HG02571 (cell line): ENCODE data around the gene ATCAY.

ENCODE experiments used
- ATAC-seq: cut with Tn5 transposase; IDR thresholded peaks from one replicate; pipeline ENCODE4 v1.9.1; 2021; ENCODE audit warnings: mild to moderate bottlenecking, moderate library complexity; ENCODE audit not compliant: unreplicated experiment

The ATCAY gene, protein sequence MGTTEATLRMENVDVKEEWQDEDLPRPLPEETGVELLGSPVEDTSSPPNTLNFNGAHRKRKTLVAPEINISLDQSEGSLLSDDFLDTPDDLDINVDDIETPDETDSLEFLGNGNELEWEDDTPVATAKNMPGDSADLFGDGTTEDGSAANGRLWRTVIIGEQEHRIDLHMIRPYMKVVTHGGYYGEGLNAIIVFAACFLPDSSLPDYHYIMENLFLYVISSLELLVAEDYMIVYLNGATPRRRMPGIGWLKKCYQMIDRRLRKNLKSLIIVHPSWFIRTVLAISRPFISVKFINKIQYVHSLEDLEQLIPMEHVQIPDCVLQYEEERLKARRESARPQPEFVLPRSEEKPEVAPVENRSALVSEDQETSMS

DNA sequence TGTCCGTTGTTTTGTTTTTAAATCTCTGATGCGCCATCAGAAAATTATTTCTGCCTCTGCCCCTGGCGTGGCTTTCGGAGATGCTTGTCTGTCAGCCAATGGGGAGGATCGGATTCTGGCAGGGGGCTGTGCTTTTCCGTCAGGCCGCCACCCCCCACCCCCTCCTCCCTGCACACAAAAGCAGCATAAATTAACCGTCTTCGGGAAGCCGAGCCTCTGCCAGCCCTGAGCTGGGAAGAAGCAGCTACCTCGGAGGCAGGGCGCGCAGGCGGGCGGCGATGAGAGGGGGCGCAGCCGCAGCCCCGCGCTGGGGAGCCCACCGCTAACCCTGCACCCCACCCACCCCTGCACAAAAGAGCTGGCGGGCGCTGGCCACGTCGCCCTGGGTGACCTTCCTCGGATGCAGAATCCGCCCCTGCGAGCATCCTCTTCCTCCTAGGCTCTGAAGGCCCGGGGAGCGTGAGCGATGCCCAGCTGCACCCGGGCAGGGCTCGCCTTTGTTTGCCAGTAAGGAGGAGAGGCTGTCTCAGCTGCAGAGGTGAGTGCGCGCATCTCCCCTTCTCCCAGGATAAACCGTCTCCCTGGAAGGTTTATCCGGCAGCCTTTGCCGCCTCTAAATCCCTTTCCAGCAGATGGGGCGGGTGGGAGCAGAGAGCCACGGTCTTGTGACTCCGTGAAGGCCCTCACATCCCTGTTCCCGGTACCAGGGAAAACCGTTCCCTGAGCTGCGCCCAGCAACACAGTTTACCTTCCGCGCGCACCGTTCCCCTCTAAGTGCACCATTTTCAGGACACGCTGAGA lies at the start of gene ATCAY:
Gene ATCAY, plus strand, starts transcription at position 215 of the 801 bp plus-strand sequence. CDS start 5,083 bp downstream, outside the sequence.
- no peak for ATAC-seq

DNA sequence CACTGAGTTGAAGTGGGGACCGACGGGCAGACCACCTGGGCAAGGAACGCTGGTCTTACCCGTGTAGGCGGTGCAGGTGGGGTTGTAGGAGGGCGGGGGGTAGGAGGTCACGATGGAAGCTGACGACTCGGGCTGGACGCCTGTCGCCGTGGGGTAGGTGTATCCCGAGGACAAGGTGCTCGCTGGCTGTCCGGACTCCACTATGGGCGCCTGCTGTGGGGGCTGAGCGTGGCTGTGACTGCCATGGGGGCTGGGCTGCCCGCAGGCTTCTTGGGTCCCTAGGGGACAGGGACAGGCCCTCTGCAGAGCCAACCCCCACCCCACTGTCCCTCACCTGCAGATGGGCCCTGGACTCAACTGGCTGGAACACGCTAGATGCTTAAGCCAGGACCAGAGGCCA lies 48.9 kb upstream of the ATCAY start:
- ATAC-seq: no peak

DNA sequence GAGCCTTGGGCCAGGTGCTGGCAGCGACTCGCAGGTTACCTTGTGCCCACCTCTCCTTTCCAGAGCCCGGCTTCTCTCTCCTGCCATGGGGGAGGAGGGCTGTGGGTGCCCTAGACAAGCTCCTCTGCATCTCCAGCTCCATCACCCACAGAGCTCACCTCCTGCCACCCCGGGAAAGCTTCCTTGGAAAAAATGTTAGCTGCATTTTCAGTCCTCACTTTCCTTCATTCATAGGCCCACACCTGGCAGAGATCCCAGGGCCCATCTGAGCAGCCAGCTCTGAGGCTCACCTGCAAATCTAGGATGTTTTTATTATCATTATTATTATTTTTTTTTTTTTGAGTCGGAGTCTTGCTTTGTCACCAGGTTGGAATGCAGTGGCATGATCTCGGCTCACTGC lies 48.5 kb upstream of the ATCAY start:
- ATAC-seq: no peak

DNA sequence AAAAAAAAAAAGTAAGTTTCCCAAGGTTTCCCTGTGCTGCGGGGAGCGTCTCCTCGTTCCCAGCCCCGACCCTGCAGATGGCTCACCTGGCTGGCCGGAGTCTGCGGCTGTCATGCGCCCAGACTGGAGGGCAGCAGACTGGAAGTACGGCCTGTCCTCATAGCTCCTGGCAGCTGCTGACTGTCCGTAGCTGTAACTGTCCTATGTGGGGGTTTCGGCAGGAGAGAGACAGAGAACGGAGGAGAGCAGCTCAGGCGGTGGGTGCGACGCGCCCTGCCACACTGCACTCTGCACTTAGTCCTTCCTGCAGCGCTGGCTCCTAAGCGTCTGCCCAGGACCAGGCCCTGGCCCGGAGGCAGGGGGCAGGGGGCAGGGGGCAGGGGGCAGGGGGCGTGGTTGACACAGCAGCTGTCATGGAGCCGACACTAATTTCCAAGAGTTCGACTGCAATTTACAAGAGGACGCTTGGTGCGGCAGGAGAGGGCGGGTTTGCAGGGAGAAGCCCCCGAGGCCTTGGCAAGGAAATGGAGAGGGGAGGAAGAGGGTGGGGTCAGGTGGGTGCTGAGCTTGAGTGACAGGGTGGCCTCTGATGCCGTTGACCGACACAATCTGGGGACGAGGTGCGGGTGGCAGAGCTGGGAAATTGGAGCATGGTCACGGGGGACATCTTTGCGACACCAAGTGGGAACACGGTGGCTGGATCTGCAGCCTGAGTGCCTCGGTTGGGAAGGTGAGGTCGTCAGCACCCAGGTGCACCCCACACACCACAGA lies 46.7 kb upstream of the ATCAY start:
- ATAC-seq: no peak

DNA sequence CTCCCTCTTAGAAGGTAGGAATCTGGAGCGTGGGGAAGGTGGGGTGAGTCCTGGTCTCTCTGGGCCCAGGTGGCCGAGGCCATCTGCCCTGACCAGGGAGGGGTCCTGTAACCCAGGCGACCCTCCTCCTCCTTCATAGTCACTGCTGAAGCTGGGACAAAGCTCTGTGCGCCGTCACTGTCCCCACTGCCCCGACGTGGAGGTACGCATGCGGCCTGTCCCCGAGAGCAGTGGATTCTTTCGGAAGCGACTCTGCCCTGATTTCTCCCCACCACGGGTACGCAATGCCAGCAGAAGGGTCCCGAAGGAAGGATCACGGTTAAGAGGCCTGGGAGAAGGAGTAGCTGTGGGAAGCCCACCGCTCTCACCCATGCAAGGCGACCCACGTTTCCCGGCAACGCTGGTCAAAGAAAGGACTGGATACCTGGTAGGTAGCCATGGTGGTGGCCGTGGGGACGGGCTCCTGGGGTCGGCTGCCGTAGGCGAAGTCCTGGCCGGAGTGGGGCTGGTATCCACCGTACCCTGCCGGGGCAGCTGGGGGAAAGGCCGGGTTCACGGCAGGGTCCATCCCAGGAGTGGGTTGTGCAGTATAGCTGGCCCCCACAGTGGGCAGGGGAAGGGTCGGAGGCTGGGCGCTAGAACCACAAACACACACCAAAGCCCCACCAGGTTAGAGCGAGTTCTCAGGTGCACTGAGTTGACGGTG lies 46.0 kb upstream of the ATCAY start:
- ATAC-seq: no peak

DNA sequence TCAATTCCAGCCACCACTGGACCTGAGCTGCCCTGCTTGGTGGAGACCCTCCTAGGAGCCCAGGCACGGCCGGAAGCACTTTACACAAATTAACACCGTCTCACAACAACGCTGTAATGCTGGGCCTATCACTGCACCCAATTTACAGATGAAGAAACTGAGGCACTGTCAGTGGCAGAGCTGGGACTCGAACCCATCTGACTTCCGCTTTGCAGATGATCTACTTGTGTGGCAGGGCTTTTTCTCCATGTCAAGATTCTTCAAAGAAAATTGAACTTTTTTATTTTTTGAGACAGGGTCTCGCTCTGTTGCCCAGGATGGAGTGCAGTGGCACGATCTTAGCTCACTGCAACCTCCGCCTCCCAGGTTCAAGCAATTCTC lies 45.4 kb upstream of the ATCAY start:
- ATAC-seq: no peak

DNA sequence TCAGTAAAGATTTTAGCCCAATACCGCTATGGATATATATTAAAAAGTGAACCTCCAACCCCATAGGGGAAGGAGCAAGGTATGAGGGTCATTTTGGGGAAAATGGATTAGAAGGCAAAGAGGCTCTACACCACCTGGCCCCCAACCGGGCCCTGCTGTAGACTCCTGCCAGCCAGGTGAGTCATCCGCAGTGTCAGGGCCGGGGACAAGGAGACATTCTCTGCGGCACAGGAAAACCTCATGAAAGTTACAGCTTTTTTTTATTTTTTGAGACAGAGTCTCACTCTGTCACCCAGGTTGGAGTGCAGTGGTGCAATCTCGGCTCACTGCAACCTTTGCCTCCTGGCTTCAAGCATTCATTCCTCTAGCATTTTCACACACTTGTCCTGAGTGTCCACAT lies 43.6 kb upstream of the ATCAY start:
- ATAC-seq: no peak

DNA sequence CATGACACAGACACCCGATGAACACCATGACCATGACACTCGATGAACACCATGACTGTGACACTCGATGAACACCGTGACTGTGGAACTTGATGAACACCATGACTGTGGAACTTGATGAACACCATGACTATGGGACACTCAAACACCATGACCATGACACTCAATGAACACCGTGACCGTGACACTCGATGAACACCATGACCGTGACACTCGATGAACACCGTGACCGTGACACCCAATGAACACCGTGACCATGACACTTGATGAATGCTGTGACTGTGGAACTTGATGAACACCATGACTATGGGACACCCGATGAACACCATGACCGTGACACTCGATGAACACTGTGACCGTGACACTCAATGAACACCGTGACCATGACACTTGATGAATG lies 43.2 kb upstream of the ATCAY start:
- no peak for ATAC-seq

DNA sequence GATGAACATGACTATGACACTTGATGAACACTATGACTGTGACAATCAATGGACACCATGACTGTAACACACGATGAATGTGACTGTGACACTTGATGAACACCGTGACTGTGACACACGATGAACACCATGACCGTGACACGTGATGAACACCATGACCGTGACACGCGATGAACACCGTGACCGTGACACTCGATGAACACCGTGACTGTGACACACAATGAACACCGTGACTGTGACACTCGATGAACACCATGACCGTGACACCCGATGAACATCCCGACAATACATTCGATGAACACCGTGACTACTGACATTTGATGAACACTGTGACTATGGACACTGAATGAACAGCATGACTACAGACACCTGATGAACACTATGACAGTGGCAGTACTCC lies 42.6 kb upstream of the ATCAY start:
- no peak for ATAC-seq

DNA sequence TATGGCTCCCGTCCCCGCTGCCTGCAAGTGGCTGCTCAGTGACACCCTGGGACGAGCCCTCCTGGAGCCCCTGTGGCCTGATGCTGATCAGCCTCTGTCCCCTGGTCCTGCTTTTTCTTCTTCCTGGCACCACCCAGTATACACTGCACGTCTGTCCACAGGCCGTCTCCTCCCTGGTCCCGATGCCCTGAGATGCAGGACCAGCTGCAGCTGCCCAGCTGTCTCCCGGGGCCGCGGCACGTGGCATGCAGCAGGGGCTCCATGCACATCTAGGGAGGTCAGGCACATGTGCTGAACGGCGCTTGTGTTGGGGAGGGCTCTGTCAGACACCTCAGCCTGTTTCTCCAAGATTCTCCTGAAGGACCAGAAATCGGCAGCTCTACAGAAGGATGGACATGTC lies 41.8 kb upstream of the ATCAY start:
- no peak for ATAC-seq

DNA sequence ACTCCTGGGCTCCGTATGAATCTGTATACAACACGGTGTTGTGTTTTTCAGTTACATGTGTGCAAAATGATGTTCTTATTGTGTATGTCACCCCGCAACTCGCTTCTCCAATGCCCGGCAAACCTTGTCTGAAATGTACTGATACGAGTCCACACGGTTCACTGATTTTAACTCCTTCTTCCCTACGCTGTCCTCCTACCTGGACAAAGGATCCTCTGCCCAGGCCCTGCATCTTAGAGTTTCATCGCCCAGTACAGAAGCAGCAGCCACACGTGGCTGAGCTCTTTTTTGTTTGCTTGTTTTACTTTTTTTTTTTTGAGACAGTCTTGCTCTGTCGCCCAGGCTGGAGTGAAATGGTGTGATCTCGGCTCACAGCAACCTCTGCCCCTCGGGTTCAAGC lies 40.5 kb upstream of the ATCAY start:
- no peak for ATAC-seq

DNA sequence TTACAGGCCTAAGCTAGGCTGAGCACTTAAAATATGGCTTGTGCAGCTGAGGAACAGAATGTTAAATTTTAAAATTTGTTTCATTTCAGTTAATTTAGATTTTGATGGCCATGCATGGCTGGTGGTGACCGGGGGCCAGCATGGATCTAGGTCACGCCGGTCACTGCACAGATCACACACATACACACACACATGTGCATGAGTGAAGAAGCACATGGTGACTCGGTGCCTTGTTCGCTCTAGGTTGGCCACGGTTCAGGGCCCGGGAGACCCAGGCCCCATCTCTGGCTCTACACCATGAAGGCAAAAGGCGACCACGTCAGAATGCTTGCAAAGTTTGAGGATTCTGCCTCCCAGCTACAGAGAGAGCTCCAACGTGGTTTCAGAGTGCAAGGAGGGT lies 39.7 kb upstream of the ATCAY start:
- no peak for ATAC-seq

DNA sequence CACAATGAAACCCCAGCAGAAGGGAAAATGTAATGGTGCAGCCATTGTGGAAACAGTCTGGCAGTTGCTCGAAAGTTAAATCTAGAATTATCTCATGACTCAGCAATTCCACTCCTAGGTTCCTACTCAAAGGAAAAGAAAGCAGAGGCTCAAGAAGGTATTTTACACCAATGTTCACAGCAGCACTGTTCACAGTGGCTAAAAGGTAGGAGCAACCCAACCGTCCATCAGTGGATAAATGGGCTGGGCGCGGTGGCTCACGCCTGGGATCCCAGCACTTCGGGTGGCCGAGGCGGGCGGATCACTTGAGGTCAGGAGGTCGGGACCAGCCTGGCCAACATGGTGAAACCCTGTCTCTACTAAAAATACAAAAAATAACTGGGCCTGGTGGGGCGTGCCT lies 37.5 kb upstream of the ATCAY start:
- ATAC-seq: no peak

DNA sequence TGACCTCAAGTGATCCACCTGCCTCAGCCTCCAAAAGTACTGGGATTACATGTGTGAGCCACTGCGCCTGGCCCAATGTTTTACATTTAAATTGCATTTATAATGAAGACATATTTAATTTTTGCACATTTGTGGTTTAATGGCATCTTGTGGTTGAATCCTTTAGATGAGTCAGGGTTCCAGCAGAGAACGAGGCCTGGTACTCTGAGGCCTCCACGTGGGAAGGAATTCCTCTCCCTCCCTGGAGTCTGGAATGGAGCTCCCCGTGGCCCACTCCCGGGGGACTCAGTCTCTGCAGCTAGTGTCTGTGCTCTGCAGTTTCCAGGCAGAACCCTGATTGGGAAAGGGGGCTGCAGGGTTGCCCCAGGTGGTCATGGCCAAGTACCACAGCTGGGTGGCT lies 35.9 kb upstream of the ATCAY start:
- ATAC-seq: no peak

DNA sequence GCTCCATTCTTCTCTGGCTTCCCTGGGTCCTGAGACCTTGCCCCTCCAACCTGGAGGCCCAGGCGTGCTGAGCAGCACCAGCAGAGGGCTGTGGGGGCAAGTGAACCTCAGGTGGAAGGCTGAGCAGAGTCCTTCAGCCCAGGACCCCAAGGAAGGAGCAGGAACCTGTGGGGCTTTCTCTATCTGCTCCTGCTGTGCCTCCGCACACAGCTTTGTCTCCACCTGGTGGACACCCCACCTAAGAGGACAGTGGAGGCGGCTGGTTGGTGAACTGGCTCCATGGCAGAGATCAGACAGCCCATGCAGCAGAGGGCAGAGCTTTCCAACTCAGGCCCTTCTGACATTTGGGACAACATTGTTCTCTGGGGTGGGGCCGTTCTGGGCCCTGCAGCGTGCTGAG lies 31.4 kb upstream of the ATCAY start:
- ATAC-seq: no peak

DNA sequence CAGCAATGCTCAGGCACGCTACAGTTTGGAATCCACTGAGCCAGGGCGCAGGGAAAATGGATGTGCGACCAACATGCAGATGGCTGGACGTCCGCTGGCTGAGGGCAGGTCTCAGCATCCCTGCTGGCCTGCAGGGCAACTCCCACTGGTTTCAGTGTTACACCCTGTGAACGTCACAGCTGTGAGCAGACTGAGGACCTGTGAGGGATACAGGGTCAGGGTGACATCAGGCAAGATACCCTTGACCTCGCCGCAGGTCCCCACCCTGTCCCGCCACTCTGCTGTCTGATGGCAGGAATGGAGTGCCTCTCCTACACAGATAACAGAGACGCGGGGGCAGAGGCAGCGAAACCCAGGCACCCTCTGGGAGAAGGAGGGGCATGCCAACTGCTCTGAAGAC lies 30.7 kb upstream of the ATCAY start:
- no peak for ATAC-seq

DNA sequence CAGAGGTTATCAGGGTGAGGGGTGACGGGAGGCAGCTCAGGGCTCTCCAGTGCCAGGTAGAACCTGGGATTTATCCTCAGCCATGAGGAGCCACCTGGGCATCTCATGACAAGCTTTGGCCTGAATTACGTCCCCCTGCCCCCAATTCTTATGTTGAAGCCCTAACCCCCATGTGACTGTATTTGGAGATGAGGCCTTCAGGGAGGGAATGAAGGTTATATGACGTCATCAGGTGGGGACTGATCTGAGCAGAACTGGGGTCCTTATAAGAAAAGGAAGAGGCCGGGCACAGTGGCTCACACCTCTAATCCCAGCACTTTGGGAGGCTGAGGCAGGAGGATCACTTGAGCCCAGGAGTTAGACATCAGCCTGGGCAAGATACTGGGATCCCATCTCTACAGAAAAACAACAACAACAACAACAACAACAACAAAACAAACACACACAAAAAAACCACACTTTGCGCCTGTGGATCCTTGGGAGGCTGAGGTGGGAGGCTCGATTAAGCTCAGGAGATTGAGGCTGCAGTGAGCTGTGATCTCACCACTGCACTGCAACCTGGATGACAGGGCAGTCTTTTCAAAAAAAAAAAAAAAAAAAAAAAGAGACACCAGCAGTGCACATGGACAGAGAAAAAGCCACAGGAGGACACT lies 30.0 kb upstream of the ATCAY start:
- no peak for ATAC-seq

DNA sequence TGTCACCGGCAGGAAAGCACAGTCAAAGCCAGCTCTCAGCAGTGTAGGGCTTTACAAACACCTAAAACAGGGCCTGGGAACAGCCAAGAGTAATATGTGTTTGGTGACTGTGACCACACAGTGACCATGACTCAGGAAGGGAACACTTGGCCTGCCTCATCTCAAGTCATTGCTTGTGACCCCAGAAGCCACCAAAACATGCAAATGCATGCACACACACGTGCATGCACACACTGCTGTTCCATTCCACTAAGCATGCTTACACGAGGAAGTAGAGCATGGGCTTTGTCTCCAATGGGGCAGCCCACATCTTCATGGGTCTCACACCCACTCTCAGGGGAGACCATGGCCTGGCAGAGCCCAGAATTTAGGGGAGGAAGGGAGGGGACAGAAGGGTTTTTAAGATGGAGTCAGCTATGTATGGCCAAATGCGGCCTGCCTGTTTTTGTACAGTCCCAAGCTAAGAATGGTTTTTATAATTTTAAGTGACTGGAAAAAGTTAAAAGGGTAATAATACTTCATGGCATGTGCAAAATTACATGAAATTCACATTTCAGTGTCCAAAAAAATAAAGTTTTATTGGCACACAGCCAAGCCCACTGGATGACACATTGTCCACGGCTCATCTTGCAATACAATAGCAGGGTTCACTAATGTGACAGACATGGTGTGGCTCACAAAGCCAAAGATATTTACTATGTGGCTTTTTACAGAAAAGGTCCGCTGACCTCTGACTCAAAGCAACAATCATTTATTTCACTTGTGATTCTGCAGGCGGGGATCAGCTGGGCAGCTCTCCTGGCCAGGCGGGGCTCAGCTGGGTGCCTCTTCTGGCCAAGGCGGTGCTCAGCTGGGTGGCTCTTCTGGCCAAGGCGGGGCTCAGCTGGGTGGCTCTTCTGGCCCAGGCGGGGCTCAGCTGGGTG lies 29.0 kb upstream of the ATCAY start:
- no peak for ATAC-seq

DNA sequence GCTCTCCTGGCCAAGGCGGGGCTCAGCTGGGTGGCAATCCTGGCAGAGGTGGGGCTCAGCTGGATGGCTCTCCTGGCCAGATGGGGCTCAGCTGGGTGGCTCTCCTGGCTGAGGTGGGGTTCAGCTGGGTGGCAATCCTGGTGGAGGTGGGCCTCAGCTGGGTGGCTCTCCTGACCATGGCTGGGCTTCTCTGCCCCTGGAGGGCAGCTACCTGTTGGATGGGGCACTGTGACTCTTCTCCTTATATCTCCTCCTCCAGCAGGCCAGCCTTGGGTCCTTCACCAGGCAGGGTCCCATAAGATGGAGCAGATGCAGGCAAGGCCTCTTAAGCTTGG lies 28.3 kb upstream of the ATCAY start:
- no peak for ATAC-seq
